Peyer's patch (tissue), 4 donors: ENCODE results near the gene MMADHC. TPM values are rescaled to one million over a fixed set of nuclear protein-coding genes. Genes with fewer than 3 reads are reported as not detected.

ENCODE experiments used
- DNase-seq, 3 donors: peaks; one replicate each; pipeline ENCODE4 v3.0.0-alpha.2; 2017 to 2019
- H3K27ac ChIP-seq, 4 donors: fragments of 200-600 bp; sonication (generic); one replicate each; pipeline ENCODE4 v1.5.1; 2016 to 2019
- H3K27me3 ChIP-seq, 2 donors: fragments of 200-600 bp; sonication (generic); one replicate each; pipeline ENCODE4 v1.5.1; 2019
- H3K36me3 ChIP-seq, 3 donors: fragments of 200-600 bp; sonication (generic); one replicate each; pipeline ENCODE4 v1.5.1; 2016 to 2019
- H3K4me1 ChIP-seq, 4 donors: fragments of 200-600 bp; sonication (generic); one replicate each; pipeline ENCODE4 v1.5.1; 2016 to 2019
- H3K4me3 ChIP-seq, 4 donors: fragments of 200-600 bp; sonication (generic); 1 replicate in 3 of 4; 2 replicates in 1 of 4; pipeline ENCODE4 v1.5.1; 2016 to 2019; ENCODE audit warnings: mild to moderate bottlenecking in 1 of 4
- H3K9me3 ChIP-seq, 4 donors: fragments of 200-600 bp; sonication (generic); one replicate each; pipeline ENCODE4 v1.5.1; 2016 to 2019; ENCODE audit warnings: mild to moderate bottlenecking in 1 of 4
- POLR2A ChIP-seq, 2 donors: fragments of 450-650 bp; IDR thresholded peaks; one replicate each; pipeline ENCODE4 v1.5.1; 2017; ENCODE audit warnings: antibody characterized with exemption in 2 of 2, mild to moderate bottlenecking in 2 of 2, moderate library complexity in 2 of 2
- total RNA-seq, 4 donors: library from RNA; depleted of rRNA; stranded (reverse); fragments of >200 nt; gene quantifications; one replicate each; pipeline ENCODE4 v1.1.0, GENCODE V29; 2016
- TF ChIP-seq, protein P1 (sequence below), 6 experiments: fragments of 450-650 bp in 4 of 6; fragments of 200-600 bp in 2 of 6; sonication (generic) in 1 of 6; IDR thresholded peaks; one replicate each; pipeline ENCODE4 v1.5.1; 2017 to 2019; ENCODE audit warnings: antibody characterized with exemption in 6 of 6, mild to moderate bottlenecking in 3 of 6, moderate library complexity in 1 of 6

MMADHC gene
- total RNA-seq, 4 donors from 2014 or later: 35.5 to 61.6 (median 45.5) TPM

- DNase-seq: no peak
- Histone ChIP-seq H3K9me3 (no peaks in the 10 kb centered on the region), H3K36me3 (no peaks in the 10 kb centered on the region), H3K4me1 (peaks cover 0 to 8% (median 0%) of the 10 kb centered on the region in 4 donors), H3K27ac (no peak overlapping the region), H3K4me3 (no peak overlapping the region), H3K27me3 (no peaks in the 10 kb centered on the region)
- TF ChIP-seq, protein P1, sequence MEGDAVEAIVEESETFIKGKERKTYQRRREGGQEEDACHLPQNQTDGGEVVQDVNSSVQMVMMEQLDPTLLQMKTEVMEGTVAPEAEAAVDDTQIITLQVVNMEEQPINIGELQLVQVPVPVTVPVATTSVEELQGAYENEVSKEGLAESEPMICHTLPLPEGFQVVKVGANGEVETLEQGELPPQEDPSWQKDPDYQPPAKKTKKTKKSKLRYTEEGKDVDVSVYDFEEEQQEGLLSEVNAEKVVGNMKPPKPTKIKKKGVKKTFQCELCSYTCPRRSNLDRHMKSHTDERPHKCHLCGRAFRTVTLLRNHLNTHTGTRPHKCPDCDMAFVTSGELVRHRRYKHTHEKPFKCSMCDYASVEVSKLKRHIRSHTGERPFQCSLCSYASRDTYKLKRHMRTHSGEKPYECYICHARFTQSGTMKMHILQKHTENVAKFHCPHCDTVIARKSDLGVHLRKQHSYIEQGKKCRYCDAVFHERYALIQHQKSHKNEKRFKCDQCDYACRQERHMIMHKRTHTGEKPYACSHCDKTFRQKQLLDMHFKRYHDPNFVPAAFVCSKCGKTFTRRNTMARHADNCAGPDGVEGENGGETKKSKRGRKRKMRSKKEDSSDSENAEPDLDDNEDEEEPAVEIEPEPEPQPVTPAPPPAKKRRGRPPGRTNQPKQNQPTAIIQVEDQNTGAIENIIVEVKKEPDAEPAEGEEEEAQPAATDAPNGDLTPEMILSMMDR (IDR thresholded peaks at IDR 0.05): no peak
- no peak for TF ChIP-seq POLR2A (IDR thresholded peaks at IDR 0.05)
Measured at GRCh38 chr2:149594411-149594810, 6.8 kb upstream of the MMADHC start.

DNA sequence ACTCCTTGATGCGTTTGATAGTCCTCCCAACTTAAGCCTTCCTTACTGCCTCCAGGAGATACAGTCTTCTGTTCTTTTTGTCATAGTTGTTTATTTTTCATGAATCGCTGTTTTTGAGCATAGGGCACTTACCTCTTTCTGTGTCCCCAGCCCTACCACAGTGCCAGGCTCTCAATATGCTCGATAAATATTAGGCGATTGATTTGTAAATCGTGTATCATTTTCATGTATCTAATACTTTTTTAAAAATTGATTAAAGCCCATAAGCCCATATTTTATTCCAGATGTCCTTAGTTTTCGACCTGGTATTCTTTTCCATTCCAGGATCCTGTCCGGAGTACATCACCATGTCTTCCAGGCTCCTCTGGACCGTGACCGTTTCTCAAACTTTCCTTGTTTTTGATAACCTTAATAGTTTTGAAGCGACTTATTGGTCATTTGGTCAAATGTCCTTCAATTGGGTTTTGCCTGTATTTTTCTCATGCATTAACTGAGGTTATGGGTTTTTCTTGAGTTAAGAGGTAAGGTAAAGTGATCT is 444 bp upstream of the MMADHC start:
- TF ChIP-seq, protein P1 (IDR thresholded peaks at IDR 0.05): no peak
- Histone ChIP-seq H3K27ac (peak overlapping the region; percentile 84 to 98 (median 97)), H3K27me3 (no peaks in the 10 kb centered on the region), H3K36me3 (no peaks in the 10 kb centered on the region), H3K4me1 (peaks cover 0 to 25% (median 2%) of the 10 kb centered on the region in 4 donors), H3K9me3 (no peaks in the 10 kb centered on the region), H3K4me3 (peak overlapping the region; percentile 58 to 82 (median 75))
- DNase-seq: no peak

DNA sequence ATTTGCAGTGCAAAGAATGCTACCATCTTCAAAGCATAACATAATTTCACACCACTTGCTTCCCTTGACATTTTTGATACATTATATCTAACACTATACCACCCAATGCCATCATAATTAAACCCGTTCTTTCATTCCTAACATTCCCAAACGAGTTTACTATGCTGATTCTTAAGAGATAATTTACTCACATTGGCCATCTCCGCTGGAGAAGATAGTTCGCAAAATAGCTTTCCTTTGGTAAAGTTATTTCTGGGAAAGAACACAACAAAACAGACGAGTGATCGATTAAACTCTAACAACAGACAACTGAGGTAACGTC is 716 bp downstream of the MMADHC start:
- Histone ChIP-seq H3K4me3 (peak overlapping the region; percentile 58 to 82 (median 75)), H3K4me1 (peaks cover 0 to 25% (median 2%) of the 10 kb centered on the region in 4 donors), H3K36me3 (peaks cover 0 to 11% (median 0%) of the 10 kb centered on the region in 3 donors), H3K9me3 (no peaks in the 10 kb centered on the region), H3K27me3 (no peaks in the 10 kb centered on the region), H3K27ac (peak overlapping the region; percentile 84 to 98 (median 97))
- TF ChIP-seq, protein P1 (IDR thresholded peaks at IDR 0.05): no peak
- no peak for TF ChIP-seq POLR2A (IDR thresholded peaks at IDR 0.05)
- DNase-seq: no peak

- Histone ChIP-seq H3K36me3 (peaks cover 0 to 19% (median 0%) of the 10 kb centered on the region in 3 donors), H3K4me1 (peaks cover 0 to 25% (median 2%) of the 10 kb centered on the region in 4 donors), H3K9me3 (no peaks in the 10 kb centered on the region), H3K27ac (peak overlapping the region in 1 of 4 donors; percentile 97), H3K4me3 (peak overlapping the region in 3 of 4 donors; percentile 58 to 79 (median 71)), H3K27me3 (no peaks in the 10 kb centered on the region)
- no peak for TF ChIP-seq POLR2A (IDR thresholded peaks at IDR 0.05)
- TF ChIP-seq, protein P1 (IDR thresholded peaks at IDR 0.05): no peak
- DNase-seq: no peak
Measured at GRCh38 chr2:149586063-149586462, 1.5 kb downstream of the MMADHC start.

DNA sequence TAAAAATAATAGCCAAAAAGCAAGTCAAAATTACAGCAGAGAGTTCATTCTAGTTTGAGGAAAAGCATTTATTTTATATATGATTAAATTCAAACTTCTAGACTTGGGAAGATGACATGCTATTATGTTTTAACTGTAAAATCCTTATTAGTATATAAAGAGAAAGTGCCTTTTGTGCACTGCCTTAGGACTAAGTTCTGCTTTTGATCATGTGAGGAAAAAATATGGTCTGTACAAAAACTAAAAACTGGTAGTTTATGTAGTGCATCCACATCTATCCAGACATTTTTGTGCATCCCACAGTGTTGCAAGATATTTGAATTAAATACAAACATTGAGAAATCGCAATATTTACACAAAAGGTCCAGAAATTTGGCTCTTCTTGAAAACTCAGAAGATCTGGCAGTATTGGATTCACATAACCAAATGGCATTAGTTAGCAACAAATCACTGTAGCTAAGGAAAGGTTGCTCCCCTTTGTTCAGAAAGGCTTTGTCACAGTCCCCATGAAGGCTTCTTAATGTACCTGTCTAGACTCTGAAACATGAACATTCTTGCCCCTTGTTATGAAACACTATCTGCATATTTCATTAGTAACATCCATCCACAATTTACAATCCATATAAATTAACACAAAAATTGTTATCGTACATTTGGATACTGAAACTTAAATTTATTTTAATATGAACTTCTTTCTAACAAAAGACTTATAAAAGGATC is 2.2 kb downstream of the MMADHC start:
- no peak for TF ChIP-seq POLR2A (IDR thresholded peaks at IDR 0.05)
- peaks cover 0 to 25% (median 2%) of the 10 kb centered on the region in 4 donors for H3K4me1 ChIP-seq
- peaks cover 0 to 27% (median 0%) of the 10 kb centered on the region in 3 donors for H3K36me3 ChIP-seq
- no peak overlapping the region for H3K27ac ChIP-seq
- DNase-seq: no peak
- peak overlapping the region in 1 of 4 donors; percentile 71 for H3K4me3 ChIP-seq
- no peaks in the 10 kb centered on the region for H3K27me3 ChIP-seq
- no peaks in the 10 kb centered on the region for H3K9me3 ChIP-seq
